C4-2B (cell line): ENCODE measurements around the gene FOXO1.
A peak's percentile ranks its signal among the peaks of the same experiment; 100 is the strongest.

ENCODE experiments used
- H3K27ac ChIP-seq: fragments of 450-650 bp; 2 replicates; pipeline ENCODE4 v1.5.1; 2017
- ZFX ChIP-seq: fragments of 450-650 bp; IDR thresholded peaks from 2 replicates; pipeline ENCODE4 v1.6.1; 2017
- TF ChIP-seq, protein P1 (sequence below): fragments of 450-650 bp; conservative IDR thresholded peaks from 2 replicates; pipeline ENCODE4 v1.5.1; 2017; ENCODE audit warnings: mild to moderate bottlenecking

Gene FOXO1

DNA sequence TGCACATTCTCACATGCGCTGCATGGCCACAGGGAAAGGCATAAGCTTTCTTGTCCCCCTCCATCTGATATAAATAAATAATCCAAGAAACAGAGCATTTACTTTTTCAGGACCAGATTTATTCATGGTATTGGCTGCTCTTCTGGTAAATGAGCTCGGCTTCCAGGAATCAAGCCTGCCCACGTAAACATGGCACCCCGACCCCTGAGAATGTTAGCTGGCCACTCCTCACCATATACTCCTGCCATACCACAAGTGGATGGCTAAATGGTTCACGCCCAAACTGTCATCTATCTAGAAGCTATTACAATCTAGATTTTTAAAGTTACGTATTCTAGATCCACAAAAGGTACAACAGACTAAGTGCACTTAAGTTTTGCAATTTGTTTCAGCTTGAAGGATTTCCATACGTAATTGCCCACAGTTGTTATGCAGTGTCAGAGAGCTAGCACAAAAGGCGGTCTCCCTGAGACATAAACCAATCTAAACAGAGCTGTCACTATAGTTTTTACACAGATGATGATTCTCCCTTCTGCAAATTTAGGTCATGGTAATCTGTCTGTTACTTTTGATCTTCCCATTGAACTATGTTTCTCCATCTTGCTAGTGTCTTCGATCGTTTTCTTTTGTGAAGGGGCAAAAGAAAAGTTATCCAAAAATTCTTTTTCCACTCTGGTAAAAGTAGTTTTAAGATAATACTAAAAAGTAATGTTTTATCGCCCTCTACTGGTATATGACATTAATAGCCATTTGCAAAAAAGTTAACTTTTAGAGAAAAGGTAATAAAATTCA is 16.2 kb upstream of the FOXO1 start:
- H3K27ac ChIP-seq: no peak overlapping the region
- TF ChIP-seq ZFX: no peak
- TF ChIP-seq, protein P1, sequence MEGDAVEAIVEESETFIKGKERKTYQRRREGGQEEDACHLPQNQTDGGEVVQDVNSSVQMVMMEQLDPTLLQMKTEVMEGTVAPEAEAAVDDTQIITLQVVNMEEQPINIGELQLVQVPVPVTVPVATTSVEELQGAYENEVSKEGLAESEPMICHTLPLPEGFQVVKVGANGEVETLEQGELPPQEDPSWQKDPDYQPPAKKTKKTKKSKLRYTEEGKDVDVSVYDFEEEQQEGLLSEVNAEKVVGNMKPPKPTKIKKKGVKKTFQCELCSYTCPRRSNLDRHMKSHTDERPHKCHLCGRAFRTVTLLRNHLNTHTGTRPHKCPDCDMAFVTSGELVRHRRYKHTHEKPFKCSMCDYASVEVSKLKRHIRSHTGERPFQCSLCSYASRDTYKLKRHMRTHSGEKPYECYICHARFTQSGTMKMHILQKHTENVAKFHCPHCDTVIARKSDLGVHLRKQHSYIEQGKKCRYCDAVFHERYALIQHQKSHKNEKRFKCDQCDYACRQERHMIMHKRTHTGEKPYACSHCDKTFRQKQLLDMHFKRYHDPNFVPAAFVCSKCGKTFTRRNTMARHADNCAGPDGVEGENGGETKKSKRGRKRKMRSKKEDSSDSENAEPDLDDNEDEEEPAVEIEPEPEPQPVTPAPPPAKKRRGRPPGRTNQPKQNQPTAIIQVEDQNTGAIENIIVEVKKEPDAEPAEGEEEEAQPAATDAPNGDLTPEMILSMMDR: peak; percentile 71

DNA sequence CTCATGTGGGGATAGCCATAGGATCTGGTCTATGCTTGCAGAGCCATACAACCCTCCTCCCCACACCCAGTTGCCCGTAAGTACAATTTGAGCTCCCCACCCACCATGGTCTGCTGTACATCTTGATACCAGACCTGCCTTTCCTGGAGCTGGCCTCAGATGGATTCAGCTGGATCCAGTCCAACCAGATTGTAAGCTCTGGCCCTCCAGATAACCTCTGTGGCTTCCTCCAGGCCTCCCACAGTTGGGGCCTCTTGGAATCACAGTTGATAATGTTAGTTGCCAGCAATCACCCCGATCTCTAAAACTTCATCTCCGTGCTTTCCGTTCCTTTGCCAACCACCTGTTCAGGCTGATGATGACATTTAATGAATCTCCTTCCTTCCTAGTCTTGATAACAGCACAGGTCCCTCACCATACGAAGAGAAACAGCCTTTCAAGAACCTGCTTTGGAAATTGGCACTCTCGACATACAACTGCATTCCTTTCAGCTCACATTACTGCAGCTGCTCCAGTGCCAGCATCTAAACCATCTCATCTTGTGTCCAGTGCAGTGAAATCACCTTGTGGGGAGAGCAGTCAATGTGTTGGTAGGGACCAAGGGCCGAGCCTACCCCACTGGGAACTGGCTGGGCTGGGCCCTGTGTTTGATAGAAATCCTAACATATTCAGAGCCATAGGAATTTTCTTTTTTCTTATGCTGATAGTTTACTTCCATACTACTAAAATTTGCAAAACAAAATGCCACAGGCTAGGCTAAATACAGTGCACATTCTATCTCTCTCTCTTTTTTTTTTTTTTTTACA is 15.1 kb upstream of the FOXO1 start:
- no peak overlapping the region for H3K27ac ChIP-seq
- no peak for TF ChIP-seq ZFX
- TF ChIP-seq, protein P1: no peak

DNA sequence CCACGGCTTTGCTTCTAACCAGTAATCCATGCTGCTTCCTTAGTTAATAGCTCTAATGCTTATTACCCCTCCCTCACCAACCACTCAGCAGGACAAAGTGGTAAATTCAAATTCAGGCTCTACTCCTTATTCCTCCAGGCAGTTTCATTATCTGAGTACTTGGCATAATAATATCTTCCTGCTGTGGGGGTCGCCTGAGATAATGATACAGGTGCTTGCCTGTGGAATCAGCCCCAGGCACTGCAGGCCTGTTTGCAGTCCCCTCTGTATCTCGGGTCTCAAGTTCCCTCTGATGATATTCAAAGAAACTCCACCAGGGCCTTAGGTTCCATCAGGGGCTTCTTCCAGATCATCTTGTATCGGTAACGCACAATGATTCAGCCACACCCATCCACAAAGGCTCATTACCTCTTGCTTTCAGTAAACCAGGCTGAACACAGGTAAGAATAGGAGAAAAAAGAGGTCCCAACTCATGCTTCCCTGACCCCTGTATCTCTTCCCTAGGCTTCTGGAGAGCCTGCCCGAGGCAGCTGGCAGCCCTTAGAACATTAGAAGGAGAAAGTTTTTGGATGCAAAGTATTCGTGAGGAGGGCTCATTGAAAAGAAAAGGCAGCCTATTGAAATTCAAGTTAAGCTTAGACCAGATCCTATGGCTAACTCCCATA is 14.3 kb upstream of the FOXO1 start:
- TF ChIP-seq, protein P1: no peak
- no peak for TF ChIP-seq ZFX
- no peak overlapping the region for H3K27ac ChIP-seq

DNA sequence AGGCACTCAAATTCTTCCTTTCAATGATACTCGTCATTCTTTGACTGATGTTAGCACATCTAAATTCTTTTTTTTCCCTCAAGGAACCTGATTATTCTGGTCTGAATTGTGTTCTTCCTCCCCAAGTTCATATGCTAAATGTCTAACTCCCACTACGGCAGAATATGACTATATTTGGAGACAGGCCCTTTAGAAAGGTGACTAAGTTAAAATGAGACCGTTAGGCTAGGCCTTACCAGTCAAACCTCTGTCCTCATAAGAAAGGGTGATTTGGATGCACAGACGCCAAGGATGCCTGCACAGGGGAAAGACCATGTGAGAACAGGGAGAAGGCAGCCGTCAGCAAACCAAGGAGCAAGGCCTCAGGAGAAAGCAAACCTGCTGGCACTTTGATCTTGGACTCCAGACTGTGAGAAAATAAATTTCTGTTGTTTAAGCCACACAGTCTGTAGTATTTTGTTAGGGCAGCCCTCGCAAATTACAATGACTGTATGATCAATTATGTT is 13.1 kb upstream of the FOXO1 start:
- TF ChIP-seq, protein P1: no peak
- no peak for TF ChIP-seq ZFX
- no peak overlapping the region for H3K27ac ChIP-seq

DNA sequence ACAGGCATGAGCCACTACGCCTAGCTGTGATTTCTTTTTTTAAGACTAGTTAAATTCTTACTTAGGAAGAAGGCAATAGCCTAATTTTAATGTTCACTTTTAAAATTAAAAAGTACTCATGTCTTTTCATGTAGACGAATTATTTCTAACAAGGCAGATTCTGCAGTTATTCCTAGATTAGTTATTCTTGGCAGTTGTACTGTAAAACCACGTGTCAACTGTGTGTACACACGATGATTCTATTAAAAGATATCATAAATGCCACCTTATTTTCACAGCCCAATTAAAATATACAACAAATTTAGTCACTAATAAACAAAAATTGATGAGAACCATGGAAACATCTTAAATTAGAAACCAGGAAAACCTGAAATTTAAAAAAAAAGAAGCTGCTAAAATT is 10.6 kb upstream of the FOXO1 start:
- TF ChIP-seq, protein P1: no peak
- TF ChIP-seq ZFX: no peak
- H3K27ac ChIP-seq: no peak overlapping the region

DNA sequence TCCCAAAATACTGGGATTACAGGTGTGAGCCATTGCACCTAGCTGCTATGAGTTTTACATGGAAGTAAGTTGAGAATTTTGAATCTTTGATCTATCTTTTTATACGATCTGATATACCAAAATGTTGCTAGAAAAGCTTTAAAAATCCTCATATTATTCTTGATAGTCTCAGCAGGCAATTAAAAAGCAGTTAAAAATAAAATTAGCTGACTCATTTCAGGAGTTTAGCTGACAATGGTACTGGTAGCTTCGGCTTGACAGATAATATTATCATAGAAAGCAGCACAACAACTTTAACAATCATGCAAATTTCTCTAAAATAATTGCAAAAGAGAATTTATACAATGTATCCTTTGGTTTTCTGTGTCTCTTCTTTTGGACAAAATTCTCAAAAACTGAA is 9.6 kb upstream of the FOXO1 start:
- no peak overlapping the region for H3K27ac ChIP-seq
- TF ChIP-seq, protein P1: no peak
- TF ChIP-seq ZFX: no peak
